Epidermal melanocyte (primary cell): ENCODE results near the gene ALDH3A2.
"Not testable (repeated sequence)": the region's sequence is repeated elsewhere in the genome, so short reads cannot be mapped to it uniquely, and the experiment has no call there.

Source experiments
- DNase-seq: peaks from one replicate; pipeline ENCODE4 v3.0.0; 2011; ENCODE audit warnings: low spot score; ENCODE audit not compliant: insufficient read length

ALDH3A2 gene

GRCh38 chr17:19678581-19679453, 30.3 kb downstream of the ALDH3A2 start:
- DNase-seq: no peak

DNA sequence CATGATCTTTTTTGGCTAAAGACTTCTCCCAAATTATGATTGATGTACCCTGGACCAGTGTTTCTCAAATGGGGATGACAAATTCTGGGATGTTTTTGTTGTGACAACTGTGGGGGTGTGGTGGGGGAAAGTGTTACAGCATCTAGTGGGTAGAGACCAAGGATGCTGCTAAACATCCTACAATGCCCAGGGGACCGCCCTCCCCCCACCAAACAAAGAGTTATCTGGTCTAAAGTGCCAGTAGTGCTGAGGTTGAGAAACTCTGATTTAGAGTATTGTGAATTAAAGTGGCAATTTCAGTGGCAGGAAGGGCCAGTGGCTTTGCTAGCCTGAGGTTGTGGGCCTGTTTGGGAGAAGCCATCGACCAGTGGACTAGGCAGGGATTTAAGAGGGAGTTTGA, 34.6 kb downstream of the ALDH3A2 start:
- no peak for DNase-seq

- DNase-seq: not testable (repeated sequence)
Measured at GRCh38 chr17:19684909-19685580, 36.5 kb downstream of the ALDH3A2 start.

GRCh38 chr17:19686400-19687090, 38.0 kb downstream of the ALDH3A2 start:
- DNase-seq: no peak

DNA sequence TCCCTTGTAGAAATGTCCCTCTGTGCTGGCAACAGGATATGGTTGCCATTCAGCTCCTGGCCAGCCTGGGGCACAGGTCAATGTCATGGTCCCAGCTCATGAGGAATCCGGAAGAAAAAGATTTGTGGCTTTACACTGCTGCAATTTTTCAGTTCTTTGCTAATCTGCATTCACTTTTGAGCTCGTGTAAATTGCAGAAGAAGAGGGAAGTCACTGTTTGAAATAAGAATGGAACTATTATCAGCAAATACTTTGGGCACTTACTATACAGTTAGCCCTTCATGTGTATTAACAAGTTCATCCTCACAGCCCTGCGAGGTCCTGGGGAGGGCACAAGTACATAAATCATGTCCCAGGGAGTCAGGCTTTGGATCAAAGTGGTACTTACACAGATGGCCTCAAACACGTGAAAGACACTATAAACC, 53.7 kb downstream of the ALDH3A2 start:
- DNase-seq: no peak

DNA sequence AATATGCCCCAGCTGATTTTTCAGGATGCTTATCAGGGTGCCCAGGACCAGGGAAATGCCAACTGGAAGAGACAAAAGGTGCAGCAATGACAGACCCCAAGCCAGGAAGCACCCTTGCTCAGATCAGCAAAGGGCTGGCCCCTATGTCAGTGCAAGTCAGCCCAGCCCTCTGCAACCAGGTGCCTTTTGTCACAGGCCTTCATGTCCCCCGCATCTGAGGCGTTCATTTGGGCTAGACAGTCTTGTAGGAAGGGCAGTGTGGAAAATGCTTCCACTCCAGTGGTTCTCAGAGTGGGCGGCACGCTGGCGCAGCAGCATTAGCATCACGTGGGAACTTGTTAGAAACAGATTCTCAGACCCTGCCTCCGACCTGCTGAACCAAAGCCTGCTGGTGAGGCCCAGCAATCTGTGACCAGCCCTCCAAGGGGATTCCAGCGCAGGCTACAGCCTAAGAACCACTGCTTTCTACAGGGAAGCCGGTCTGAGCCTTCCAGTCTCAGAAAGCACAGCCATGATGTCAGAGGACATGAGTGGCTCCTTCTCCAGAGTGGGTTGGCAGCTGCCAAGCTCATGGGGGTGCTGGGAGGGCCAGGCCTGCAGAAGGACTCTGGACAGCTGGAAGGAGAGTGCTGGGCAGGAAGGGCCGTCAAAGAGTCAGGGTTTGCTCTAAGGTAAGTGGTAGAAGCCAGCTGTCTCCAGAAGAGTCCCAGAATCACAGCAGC, 54.7 kb downstream of the ALDH3A2 start:
- DNase-seq: no peak

GRCh38 chr17:19703828-19704613, 55.5 kb downstream of the ALDH3A2 start:
- no peak for DNase-seq

DNA sequence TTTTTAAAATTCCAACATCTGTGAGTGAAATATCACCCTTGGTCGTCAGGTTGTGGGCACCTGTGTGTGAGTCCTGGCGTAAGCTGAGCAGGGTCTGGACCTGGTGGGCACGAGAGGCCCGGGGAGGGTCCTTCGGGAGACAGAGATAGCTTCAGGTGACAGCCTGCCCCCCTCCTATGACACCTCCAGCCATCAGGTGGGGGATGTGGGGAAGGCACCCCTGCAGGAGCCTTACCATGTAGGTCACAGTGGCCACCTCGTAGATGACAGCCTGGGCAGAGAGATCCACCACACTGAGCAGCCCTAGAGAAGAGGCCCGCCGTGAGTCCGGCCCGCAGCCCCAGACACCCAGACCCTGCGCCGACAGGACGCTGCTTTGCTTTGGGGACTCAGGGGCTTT, 56.6 kb downstream of the ALDH3A2 start:
- DNase-seq: no peak

DNA sequence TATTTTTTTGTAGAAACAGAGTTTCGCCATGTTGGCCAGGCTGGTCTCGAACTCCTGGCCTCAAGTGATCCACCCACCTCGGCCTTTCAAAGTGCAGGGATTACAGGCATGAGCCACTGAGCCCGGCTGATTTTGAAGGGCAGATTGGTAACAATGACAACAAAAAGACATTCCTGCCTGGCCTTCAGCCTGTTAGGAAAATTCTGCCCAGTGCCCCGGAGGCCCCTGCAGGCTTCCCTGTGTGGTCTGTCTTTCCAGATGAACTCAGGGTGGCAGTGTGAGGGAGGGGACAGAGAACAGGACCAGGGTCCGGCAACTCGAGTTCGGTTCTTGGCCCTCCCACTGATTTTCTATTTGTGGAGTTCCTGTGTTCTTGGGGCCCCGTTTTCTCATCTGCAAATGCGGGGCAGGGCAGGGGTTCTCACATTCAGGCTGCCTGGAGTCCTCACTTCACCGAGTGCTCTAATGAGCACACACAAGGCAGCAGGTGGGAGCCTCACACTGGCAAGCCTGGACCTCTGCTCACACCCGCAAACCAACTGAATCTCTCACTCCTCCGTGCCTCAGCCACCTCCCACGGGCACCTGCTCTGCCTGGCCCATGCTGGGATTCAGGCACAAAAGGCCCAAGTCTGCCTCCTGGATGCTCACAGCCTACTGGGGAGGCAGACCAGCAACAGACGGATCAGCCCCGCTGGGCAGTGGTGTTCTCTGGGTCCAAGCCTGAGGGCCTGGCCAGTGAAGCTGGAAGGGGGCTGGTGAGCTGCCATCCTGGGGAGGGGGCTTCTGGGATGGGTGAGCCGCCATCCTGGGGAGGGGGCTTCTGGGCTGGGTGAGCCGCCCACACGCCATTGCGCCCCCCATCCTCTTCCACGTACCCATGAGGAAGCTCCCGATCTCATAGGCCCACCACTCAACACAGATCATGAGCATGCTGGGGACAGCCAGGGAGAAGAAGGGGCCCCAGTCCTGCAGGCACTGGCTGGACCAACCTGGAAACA, 57.5 kb downstream of the ALDH3A2 start:
- DNase-seq: no peak

- no peak for DNase-seq
Measured at GRCh38 chr17:19706791-19707727, 58.5 kb downstream of the ALDH3A2 start.

- no peak for DNase-seq
Measured at GRCh38 chr17:19707728-19708221, 59.2 kb downstream of the ALDH3A2 start.

GRCh38 chr17:19708431-19709175, 60.1 kb downstream of the ALDH3A2 start:
- no peak for DNase-seq

DNA sequence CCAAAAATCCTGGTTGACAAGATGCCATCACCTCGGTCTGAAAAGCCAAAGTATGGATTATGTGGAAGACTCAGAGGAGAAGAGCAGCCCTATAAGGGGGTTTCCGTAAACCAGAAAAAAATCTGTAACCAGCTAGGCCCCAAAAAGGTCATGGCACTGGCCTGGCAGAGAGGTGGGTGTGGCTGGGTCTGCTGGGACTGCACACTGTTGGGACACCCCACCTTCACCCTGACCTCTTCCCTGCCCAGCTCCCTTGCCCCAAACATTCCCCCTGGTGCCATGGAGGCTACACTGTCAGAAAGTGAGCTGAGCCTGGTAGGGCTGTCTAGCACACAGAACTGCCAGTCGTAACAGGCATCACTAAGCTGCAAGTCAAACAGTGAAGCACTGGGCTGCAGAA, 61.3 kb downstream of the ALDH3A2 start:
- DNase-seq: no peak

DNA sequence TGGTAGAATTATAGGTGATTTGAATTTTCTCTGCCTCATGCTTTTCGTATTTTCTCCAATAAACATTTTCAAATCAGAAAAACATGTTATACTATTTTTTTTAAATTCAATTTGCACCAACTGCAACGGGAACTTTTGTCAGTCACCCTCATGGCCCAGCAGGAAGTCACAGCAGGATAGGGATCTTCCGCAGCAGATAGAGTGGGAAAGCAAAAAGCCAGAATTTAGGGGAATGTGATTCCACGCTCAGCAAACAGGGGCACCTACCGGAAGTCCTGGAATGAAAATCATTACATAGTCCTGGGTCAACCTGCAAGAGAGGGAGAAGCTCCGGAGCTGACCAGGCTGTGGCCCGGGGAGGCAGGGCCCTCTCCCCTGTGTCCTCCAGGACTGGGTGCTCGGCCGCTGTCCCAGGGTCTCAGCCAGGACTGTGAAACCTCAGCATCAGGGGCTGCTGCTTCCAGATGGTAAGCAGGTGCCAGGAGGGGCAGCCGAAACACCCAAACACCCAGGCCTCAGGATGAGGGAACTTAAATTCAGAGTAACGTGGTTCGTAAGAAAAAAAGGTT, 64.0 kb downstream of the ALDH3A2 start:
- DNase-seq: no peak

GRCh38 chr17:19713462-19713861, 64.9 kb downstream of the ALDH3A2 start:
- no peak for DNase-seq

GRCh38 chr17:19713901-19714361, 65.4 kb downstream of the ALDH3A2 start:
- no peak for DNase-seq
